SK-N-SH (cell line): ENCODE results near the gene MMP21. TPM values are rescaled to one million over a fixed set of nuclear protein-coding genes. Genes with fewer than 3 reads are reported as not detected.

ENCODE experiments used
- CTCF ChIA-PET: fragments of 300-600, 350-600 bp; formaldehyde crosslinking; extraction: SDS; loops from one replicate; lab custom pipeline; 2021; lab: Yijun Ruan, JAX
- POLR2A ChIA-PET: fragments of 350-600 bp; sonication (Branson Sonifier 250); formaldehyde crosslinking; extraction: SDS; loops from one replicate; lab custom pipeline; 2020; ENCODE audit warnings: antibody characterized with exemption, inconsistent platforms; lab: Yijun Ruan, JAX
- DNase-seq: peaks from one replicate; pipeline ENCODE4 v3.0.0; 2012
- H2AFZ ChIP-seq: fragments of 200-600 bp; sonication (generic); 2 replicates; pipeline ENCODE4 v1.8.1; 2016; ENCODE audit warnings: antibody characterized with exemption, mild to moderate bottlenecking, low read depth
- H3F3A ChIP-seq: fragments of 200-600 bp; sonication (generic); replicated peaks from 2 replicates; pipeline ENCODE3; 2016; ENCODE audit warnings: antibody characterized with exemption, mild to moderate bottlenecking; ENCODE audit not compliant: insufficient read depth
- H3K27ac ChIP-seq, 2 experiments: fragments of 200-500 bp in 1 of 2; fragments of 200-600 bp in 1 of 2; sonication (Bioruptor generic) in 1 of 2; sonication (generic), shearing (Covaris generic) in 1 of 2; 2 replicates each; pipeline versions ENCODE4 v1.5.1 to v1.6.1; 2014 to 2016; ENCODE audit warnings: low read depth in 2 of 2, inconsistent platforms in 1 of 2, low read length in 1 of 2, mild to moderate bottlenecking in 1 of 2, mixed read lengths in 1 of 2
- H3K27me3 ChIP-seq: fragments of 200-600 bp; sonication (generic), shearing (Covaris generic); 2 replicates; pipeline ENCODE4 v1.6.1; 2016; ENCODE audit warnings: mixed run types; ENCODE audit not compliant: insufficient read depth
- H3K36me3 ChIP-seq, 2 experiments: fragments of 200-500 bp in 1 of 2; fragments of 200-600 bp in 1 of 2; sonication (Bioruptor generic) in 1 of 2; sonication (generic) in 1 of 2; replicated peaks in 1 of 2; 2 replicates each; pipeline versions ENCODE3 to v1.5.1; 2014 to 2016; ENCODE audit warnings: low read length in 1 of 2, mild to moderate bottlenecking in 1 of 2; ENCODE audit not compliant: insufficient read depth in 2 of 2, control insufficient read depth in 1 of 2
- H3K4me1 ChIP-seq, 2 experiments: fragments of 200-500 bp in 1 of 2; fragments of 200-600 bp in 1 of 2; sonication (Bioruptor generic) in 1 of 2; sonication (generic), shearing (Covaris generic) in 1 of 2; 2 replicates each; pipeline versions ENCODE4 v1.5.1 to v1.6.1; 2014 to 2016; ENCODE audit warnings: low read depth in 1 of 2, low read length in 1 of 2, mixed run types in 1 of 2; ENCODE audit not compliant: insufficient read depth in 2 of 2, control insufficient read depth in 1 of 2
- H3K4me2 ChIP-seq: fragments of 200-600 bp; sonication (generic), shearing (Covaris generic); 2 replicates; pipeline ENCODE4 v1.6.1; 2017; ENCODE audit warnings: mixed run types
- H3K4me3 ChIP-seq, 2 experiments: fragments of 200-500 bp in 1 of 2; fragments of 200-600 bp in 1 of 2; sonication (Bioruptor generic) in 1 of 2; sonication (generic), shearing (Covaris generic) in 1 of 2; 2 replicates each; pipeline versions ENCODE4 v1.5.1 to v1.8.1; 2014 to 2016; ENCODE audit warnings: low read depth in 2 of 2, inconsistent platforms in 1 of 2, low read length in 1 of 2, mild to moderate bottlenecking in 1 of 2, mixed read lengths in 1 of 2, moderate library complexity in 1 of 2
- H3K79me2 ChIP-seq: fragments of 200-600 bp; sonication (generic); 2 replicates; pipeline ENCODE4 v1.8.1; 2017; ENCODE audit warnings: mild to moderate bottlenecking; ENCODE audit not compliant: insufficient read depth
- H3K9ac ChIP-seq: fragments of 200-600 bp; sonication (generic); 2 replicates; pipeline ENCODE4 v1.6.1; 2017; ENCODE audit warnings: mixed run types
- H3K9me2 ChIP-seq: fragments of 200-600 bp; sonication (generic); 2 replicates; pipeline ENCODE4 v1.6.1; 2017; ENCODE audit warnings: mixed run types
- H3K9me3 ChIP-seq: fragments of 200-600 bp; sonication (generic); 2 replicates; pipeline ENCODE4 v1.6.1; 2017; ENCODE audit warnings: mixed run types, mild to moderate bottlenecking, moderate library complexity
- H4K20me1 ChIP-seq: fragments of 200-600 bp; sonication (generic); 2 replicates; pipeline ENCODE4 v1.6.1; 2017; ENCODE audit warnings: mild to moderate bottlenecking, mixed run types; ENCODE audit not compliant: insufficient read depth
- CHD2 ChIP-seq: fragments of 150-350 bp; IDR thresholded peaks from 2 replicates; pipeline ENCODE4 v1.6.1; 2018; ENCODE audit warnings: low read length; ENCODE audit not compliant: partially characterized antibody
- ELF1 ChIP-seq: IDR thresholded peaks from 2 replicates; pipeline ENCODE4 v1.4.0; 2012
- EZH2phosphoT487 ChIP-seq: fragments of 200-600 bp; sonication (generic); IDR thresholded peaks from 2 replicates; pipeline ENCODE4 v1.6.1; 2017; ENCODE audit warnings: low read depth, mixed run types, mild to moderate bottlenecking, antibody characterized with exemption, moderate library complexity, borderline replicate concordance
- FOSL2 ChIP-seq: IDR thresholded peaks from 2 replicates; pipeline ENCODE4 v1.4.0; 2012; ENCODE audit warnings: low read depth, mild to moderate bottlenecking, moderate library complexity, borderline replicate concordance
- FOXJ3 ChIP-seq: sonication (generic); formaldehyde crosslinking; IDR thresholded peaks from 2 replicates; pipeline ENCODE4 v1.5.1; 2020; ENCODE audit warnings: mild to moderate bottlenecking, missing genetic modification reagents
- MEF2A ChIP-seq: IDR thresholded peaks from 2 replicates; pipeline ENCODE4 v1.4.0; 2012; ENCODE audit warnings: low read depth, borderline replicate concordance
- MXI1 ChIP-seq: IDR thresholded peaks from 2 replicates; pipeline ENCODE4 v1.6.1; 2012; ENCODE audit warnings: mild to moderate bottlenecking, low read depth, low read length, improper control_type of control experiment
- NRF1 ChIP-seq: IDR thresholded peaks from 2 replicates; pipeline ENCODE4 v1.6.1; 2012; ENCODE audit warnings: low read depth, mild to moderate bottlenecking, low read length
- POLR2AphosphoS5 ChIP-seq: IDR thresholded peaks from 2 replicates; pipeline ENCODE4 v1.6.1; 2012; ENCODE audit warnings: low read depth, low read length
- RAD21 ChIP-seq: IDR thresholded peaks from 2 replicates; pipeline ENCODE4 v1.6.1; 2012; ENCODE audit warnings: mild to moderate bottlenecking, low read length
- RCOR1 ChIP-seq: fragments of 150-350 bp; IDR thresholded peaks from 2 replicates; pipeline ENCODE4 v1.6.1; 2017; ENCODE audit warnings: antibody characterized with exemption, low read length
- RXRA ChIP-seq: IDR thresholded peaks from 2 replicates; pipeline ENCODE4 v1.4.0; 2012; ENCODE audit warnings: low read depth, mild to moderate bottlenecking, borderline replicate concordance
- SIN3A ChIP-seq: IDR thresholded peaks from 2 replicates; pipeline ENCODE4 v1.6.1; 2012; ENCODE audit warnings: low read depth, mild to moderate bottlenecking, low read length, moderate library complexity, borderline replicate concordance
- TAF1 ChIP-seq: IDR thresholded peaks from 2 replicates; pipeline ENCODE4 v1.6.1; 2012; ENCODE audit warnings: low read depth, mild to moderate bottlenecking, low read length, moderate library complexity, borderline replicate concordance
- TEAD4 ChIP-seq: IDR thresholded peaks from 2 replicates; pipeline ENCODE4 v1.4.0; 2012; ENCODE audit warnings: mild to moderate bottlenecking, borderline replicate concordance; ENCODE audit not compliant: insufficient read depth
- WGBS: methylation state at CpG from one replicate; pipeline ENCODE4 v1.1.6; 2017; ENCODE audit warnings: low lambda C conversion rate; 5-methylcytosine and 5-hydroxymethylcytosine counted together
- polyA plus RNA-seq, 3 experiments: library from polyadenylated mRNA; depleted of rRNA; stranded (reverse); fragments of >200 nt; gene quantifications; 2 replicates each; pipeline ENCODE4 v1.2.3, GENCODE V29; 2012
- TF ChIP-seq, protein P1 (sequence below): fragments of 150-350 bp; IDR thresholded peaks from 2 replicates; pipeline ENCODE4 v1.6.1; 2016; ENCODE audit warnings: mild to moderate bottlenecking, low read depth, low read length
- TF ChIP-seq, protein P2 (sequence below): IDR thresholded peaks from 2 replicates; pipeline ENCODE4; 2012
- TF ChIP-seq, protein P3 (sequence below): IDR thresholded peaks from 2 replicates; pipeline ENCODE4 v1.4.0; 2012; ENCODE audit warnings: low read depth, borderline replicate concordance
- TF ChIP-seq, protein P4 (sequence below): fragments of 200-600 bp; sonication (generic); IDR thresholded peaks from 2 replicates; pipeline ENCODE4 v1.6.1; 2017; ENCODE audit warnings: antibody characterized with exemption, mild to moderate bottlenecking, moderate library complexity
- TF ChIP-seq, protein P5 (sequence below): IDR thresholded peaks from 2 replicates; pipeline ENCODE4 v1.6.1; 2012; ENCODE audit warnings: mild to moderate bottlenecking, low read depth, low read length, moderate library complexity

The MMP21 gene
- polyA plus RNA-seq, 1 of the 3 experiments (the other 2 are of a cell fraction) = 0.02 TPM

DNA sequence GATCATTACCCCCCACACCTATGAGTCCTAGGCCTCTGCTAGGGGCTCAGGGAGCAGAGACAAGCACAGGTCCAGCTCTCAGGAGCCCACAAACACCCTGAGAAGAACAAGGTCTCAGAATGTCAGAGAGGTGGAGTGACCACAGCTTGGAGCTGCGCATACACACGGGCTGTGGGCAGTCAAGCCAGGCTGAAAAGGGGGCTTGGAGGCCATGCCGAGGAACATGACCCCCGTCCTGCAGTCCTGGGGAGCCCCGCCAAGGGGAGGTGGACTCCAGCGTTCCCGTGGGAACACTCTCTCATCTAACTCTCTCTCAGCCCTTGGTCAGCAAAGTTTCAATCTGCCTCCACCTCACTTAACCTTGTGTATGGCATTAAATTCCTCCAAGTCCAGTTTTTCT, 7.8 kb upstream of the MMP21 start:
- Histone ChIP-seq H3K27me3 (no peaks in the 10 kb centered on the region), H3K79me2 (no peaks in the 10 kb centered on the region), H4K20me1 (no peaks in the 10 kb centered on the region), H2AFZ (no peak overlapping the region), H3F3A (no peaks in the 10 kb centered on the region), H3K4me2 (no peak overlapping the region), H3K36me3 (peaks cover 0 to under 1% of the 10 kb centered on the region in 2 experiments), H3K9me2 (no peaks in the 10 kb centered on the region), H3K4me1 (no peaks in the 10 kb centered on the region), H3K4me3 (no peak overlapping the region), H3K9me3 (no peaks in the 10 kb centered on the region), H3K9ac (no peak overlapping the region), H3K27ac (no peak overlapping the region)
- no peak for DNase-seq
- CTCF ChIA-PET = no interaction called here
- POLR2A ChIA-PET = no interaction called here
- TF ChIP-seq MXI1 = no peak
- no peak for TF ChIP-seq EZH2phosphoT487
- TF ChIP-seq FOXJ3 (CRISPR knock-in tag) = no peak
- TF ChIP-seq, protein P1, sequence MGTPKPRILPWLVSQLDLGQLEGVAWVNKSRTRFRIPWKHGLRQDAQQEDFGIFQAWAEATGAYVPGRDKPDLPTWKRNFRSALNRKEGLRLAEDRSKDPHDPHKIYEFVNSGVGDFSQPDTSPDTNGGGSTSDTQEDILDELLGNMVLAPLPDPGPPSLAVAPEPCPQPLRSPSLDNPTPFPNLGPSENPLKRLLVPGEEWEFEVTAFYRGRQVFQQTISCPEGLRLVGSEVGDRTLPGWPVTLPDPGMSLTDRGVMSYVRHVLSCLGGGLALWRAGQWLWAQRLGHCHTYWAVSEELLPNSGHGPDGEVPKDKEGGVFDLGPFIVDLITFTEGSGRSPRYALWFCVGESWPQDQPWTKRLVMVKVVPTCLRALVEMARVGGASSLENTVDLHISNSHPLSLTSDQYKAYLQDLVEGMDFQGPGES = no peak
- TF ChIP-seq SIN3A = no peak
- no peak for TF ChIP-seq RAD21
- TF ChIP-seq RXRA = no peak
- TF ChIP-seq NRF1 = no peak
- no peak for TF ChIP-seq TAF1
- TF ChIP-seq, protein P2, sequence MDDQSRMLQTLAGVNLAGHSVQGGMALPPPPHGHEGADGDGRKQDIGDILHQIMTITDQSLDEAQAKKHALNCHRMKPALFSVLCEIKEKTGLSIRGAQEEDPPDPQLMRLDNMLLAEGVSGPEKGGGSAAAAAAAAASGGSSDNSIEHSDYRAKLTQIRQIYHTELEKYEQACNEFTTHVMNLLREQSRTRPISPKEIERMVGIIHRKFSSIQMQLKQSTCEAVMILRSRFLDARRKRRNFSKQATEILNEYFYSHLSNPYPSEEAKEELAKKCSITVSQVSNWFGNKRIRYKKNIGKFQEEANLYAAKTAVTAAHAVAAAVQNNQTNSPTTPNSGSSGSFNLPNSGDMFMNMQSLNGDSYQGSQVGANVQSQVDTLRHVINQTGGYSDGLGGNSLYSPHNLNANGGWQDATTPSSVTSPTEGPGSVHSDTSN = no peak
- TF ChIP-seq, protein P3, sequence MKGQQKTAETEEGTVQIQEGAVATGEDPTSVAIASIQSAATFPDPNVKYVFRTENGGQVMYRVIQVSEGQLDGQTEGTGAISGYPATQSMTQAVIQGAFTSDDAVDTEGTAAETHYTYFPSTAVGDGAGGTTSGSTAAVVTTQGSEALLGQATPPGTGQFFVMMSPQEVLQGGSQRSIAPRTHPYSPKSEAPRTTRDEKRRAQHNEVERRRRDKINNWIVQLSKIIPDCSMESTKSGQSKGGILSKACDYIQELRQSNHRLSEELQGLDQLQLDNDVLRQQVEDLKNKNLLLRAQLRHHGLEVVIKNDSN = no peak
- TF ChIP-seq POLR2AphosphoS5 = no peak
- no peak for TF ChIP-seq RCOR1
- TF ChIP-seq MEF2A = no peak
- WGBS = 94% methylated on average over 7 of the region's 7 CpGs

DNA sequence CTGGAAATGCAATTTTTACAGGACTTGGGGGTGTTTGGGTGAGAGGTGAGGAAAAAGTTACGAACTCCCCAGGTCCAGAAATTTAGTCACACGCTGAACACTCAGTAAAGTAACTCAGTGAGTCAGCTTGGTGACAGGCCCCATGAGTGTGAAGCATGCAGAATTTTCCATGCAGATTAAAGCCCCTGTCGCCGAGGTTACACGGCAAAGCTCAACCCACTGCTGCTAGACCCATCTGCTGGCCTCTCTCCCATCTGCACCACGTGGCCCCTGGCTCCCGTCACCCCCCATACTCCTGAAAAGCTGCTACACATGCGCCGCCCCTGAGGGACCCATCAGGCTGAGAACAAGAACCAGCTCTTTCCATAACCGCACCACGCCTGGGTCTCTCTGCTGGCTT, 7.0 kb upstream of the MMP21 start:
- Histone ChIP-seq H3K4me2 (no peak overlapping the region), H3K36me3 (no peaks in the 10 kb centered on the region), H3K4me1 (no peaks in the 10 kb centered on the region), H2AFZ (no peak overlapping the region), H3F3A (no peaks in the 10 kb centered on the region), H3K4me3 (no peak overlapping the region), H3K9me3 (no peaks in the 10 kb centered on the region), H3K9me2 (no peaks in the 10 kb centered on the region), H3K79me2 (no peaks in the 10 kb centered on the region), H3K27me3 (no peaks in the 10 kb centered on the region), H3K27ac (no peak overlapping the region), H3K9ac (no peak overlapping the region), H4K20me1 (no peaks in the 10 kb centered on the region)
- CTCF ChIA-PET = no interaction called here
- no peak for DNase-seq
- 81% methylated on average over 5 of the region's 11 CpGs for WGBS
- POLR2A ChIA-PET = no interaction called here
- TF ChIP-seq TEAD4 (no peak), CHD2 (no peak), ELF1 (no peak), RCOR1 (no peak), TAF1 (no peak), FOSL2 (no peak)
- TF ChIP-seq, protein P4, sequence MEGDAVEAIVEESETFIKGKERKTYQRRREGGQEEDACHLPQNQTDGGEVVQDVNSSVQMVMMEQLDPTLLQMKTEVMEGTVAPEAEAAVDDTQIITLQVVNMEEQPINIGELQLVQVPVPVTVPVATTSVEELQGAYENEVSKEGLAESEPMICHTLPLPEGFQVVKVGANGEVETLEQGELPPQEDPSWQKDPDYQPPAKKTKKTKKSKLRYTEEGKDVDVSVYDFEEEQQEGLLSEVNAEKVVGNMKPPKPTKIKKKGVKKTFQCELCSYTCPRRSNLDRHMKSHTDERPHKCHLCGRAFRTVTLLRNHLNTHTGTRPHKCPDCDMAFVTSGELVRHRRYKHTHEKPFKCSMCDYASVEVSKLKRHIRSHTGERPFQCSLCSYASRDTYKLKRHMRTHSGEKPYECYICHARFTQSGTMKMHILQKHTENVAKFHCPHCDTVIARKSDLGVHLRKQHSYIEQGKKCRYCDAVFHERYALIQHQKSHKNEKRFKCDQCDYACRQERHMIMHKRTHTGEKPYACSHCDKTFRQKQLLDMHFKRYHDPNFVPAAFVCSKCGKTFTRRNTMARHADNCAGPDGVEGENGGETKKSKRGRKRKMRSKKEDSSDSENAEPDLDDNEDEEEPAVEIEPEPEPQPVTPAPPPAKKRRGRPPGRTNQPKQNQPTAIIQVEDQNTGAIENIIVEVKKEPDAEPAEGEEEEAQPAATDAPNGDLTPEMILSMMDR = no peak
- TF ChIP-seq, protein P5, sequence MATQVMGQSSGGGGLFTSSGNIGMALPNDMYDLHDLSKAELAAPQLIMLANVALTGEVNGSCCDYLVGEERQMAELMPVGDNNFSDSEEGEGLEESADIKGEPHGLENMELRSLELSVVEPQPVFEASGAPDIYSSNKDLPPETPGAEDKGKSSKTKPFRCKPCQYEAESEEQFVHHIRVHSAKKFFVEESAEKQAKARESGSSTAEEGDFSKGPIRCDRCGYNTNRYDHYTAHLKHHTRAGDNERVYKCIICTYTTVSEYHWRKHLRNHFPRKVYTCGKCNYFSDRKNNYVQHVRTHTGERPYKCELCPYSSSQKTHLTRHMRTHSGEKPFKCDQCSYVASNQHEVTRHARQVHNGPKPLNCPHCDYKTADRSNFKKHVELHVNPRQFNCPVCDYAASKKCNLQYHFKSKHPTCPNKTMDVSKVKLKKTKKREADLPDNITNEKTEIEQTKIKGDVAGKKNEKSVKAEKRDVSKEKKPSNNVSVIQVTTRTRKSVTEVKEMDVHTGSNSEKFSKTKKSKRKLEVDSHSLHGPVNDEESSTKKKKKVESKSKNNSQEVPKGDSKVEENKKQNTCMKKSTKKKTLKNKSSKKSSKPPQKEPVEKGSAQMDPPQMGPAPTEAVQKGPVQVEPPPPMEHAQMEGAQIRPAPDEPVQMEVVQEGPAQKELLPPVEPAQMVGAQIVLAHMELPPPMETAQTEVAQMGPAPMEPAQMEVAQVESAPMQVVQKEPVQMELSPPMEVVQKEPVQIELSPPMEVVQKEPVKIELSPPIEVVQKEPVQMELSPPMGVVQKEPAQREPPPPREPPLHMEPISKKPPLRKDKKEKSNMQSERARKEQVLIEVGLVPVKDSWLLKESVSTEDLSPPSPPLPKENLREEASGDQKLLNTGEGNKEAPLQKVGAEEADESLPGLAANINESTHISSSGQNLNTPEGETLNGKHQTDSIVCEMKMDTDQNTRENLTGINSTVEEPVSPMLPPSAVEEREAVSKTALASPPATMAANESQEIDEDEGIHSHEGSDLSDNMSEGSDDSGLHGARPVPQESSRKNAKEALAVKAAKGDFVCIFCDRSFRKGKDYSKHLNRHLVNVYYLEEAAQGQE = no peak
